Measurements from ENCODE around the gene PRKAG2.

The PRKAG2 gene

DNA sequence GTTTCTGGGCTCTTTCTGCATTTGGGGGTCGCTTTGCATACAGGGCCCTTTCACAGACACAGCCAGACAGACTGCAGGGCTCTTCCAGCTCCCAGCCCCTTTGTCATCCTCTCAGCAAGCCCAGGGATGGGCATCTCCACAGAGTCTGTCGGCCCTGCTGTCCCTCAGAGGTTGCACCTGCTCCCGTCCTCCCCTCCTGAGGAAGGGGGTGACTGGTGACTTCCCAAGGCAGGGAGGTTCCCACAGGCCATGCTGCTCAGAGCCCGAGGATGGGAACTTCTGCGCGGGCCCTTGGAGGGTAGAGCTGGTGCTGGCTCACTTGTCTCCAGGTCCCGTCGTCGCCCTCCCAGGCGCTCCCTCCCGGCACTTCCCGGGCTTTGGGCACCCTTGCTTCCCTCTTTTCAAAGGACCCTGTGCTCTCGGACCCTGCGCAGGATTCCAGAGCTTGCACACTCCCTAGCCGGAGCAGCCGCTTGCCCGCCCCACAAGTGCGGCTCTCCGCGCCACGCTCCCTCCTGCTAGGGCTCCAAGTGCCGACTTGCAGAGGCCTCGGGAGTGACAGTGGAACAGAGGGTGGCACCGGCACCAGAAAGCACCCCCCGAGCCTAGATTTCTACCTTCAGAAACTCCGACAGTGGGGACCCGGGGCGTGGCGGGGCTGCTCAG lies 152.5 kb downstream of the PRKAG2 start:
- DNase-seq (ENCODE audit: low read depth): no peak
- TF ChIP-seq, protein P1, sequence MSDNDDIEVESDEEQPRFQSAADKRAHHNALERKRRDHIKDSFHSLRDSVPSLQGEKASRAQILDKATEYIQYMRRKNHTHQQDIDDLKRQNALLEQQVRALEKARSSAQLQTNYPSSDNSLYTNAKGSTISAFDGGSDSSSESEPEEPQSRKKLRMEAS (IDR thresholded peaks at IDR 0.05; ENCODE audit: low read depth, low read length): no peak
- no peak for TF ChIP-seq MYC (IDR thresholded peaks at IDR 0.05; ENCODE audit: low read depth, low read length)
- TF ChIP-seq, protein P2, sequence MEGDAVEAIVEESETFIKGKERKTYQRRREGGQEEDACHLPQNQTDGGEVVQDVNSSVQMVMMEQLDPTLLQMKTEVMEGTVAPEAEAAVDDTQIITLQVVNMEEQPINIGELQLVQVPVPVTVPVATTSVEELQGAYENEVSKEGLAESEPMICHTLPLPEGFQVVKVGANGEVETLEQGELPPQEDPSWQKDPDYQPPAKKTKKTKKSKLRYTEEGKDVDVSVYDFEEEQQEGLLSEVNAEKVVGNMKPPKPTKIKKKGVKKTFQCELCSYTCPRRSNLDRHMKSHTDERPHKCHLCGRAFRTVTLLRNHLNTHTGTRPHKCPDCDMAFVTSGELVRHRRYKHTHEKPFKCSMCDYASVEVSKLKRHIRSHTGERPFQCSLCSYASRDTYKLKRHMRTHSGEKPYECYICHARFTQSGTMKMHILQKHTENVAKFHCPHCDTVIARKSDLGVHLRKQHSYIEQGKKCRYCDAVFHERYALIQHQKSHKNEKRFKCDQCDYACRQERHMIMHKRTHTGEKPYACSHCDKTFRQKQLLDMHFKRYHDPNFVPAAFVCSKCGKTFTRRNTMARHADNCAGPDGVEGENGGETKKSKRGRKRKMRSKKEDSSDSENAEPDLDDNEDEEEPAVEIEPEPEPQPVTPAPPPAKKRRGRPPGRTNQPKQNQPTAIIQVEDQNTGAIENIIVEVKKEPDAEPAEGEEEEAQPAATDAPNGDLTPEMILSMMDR (IDR thresholded peaks at IDR 0.05; ENCODE audit: low read depth, low read length): no peak
- TF ChIP-seq POLR2A (IDR thresholded peaks at IDR 0.05; ENCODE audit: extremely low read depth, insufficient read length): no peak
- H3K4me3 ChIP-seq (ENCODE audit: low read depth, low read length): no peak overlapping the region

DNA sequence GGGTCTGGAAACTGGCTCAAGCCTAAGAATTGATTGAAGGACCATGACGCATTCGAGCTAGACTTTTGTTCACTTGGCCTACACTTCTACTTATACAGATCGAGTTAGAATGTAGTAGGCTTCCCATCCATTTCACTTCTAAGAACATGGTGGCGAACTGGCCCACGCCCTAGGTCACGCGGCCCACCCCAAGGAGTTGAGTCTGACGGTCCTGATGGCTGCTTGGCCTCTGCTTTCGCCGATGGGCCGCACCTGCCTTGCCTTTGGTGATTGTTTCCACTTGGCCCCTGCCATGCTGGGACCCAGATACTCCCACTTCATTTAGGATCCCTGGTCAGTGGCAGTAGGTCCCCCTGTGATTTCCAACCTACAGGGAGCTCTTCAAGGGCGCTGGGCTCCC lies 153.6 kb downstream of the PRKAG2 start:
- no peak for DNase-seq (ENCODE audit: low read depth)
- H3K4me3 ChIP-seq (ENCODE audit: low read depth, low read length): no peak overlapping the region
- TF ChIP-seq MYC (IDR thresholded peaks at IDR 0.05; ENCODE audit: low read depth, low read length) (no peak), POLR2A (IDR thresholded peaks at IDR 0.05; ENCODE audit: extremely low read depth, insufficient read length) (no peak)
- TF ChIP-seq, protein P2 (IDR thresholded peaks at IDR 0.05; ENCODE audit: low read depth, low read length): no peak
- TF ChIP-seq, protein P1 (IDR thresholded peaks at IDR 0.05; ENCODE audit: low read depth, low read length): no peak

DNA sequence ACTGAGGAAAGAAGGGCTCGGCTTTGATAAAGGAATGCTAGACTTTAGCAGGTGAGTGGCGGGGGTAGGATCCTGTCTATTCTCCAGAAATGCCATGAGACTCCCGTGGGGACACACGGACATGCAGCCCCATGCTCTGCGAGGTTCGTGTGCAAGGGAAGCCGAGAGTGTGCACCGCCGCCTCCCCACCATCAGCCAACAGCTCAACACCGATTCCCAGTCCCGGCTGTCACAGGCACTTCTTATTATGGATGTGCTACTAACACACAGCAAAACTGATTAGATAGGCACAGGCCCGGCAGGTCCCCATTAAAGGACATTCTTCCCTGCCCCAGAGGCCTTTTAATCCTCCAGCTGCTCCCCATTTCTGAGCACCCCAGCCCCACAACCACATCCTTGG lies 154.4 kb downstream of the PRKAG2 start:
- DNase-seq (ENCODE audit: low read depth): no peak
- no peak overlapping the region for H3K4me3 ChIP-seq (ENCODE audit: low read depth, low read length)
- TF ChIP-seq POLR2A (IDR thresholded peaks at IDR 0.05; ENCODE audit: extremely low read depth, insufficient read length) (no peak), MYC (IDR thresholded peaks at IDR 0.05; ENCODE audit: low read depth, low read length) (no peak)
- TF ChIP-seq, protein P2 (IDR thresholded peaks at IDR 0.05; ENCODE audit: low read depth, low read length): no peak
- TF ChIP-seq, protein P1 (IDR thresholded peaks at IDR 0.05; ENCODE audit: low read depth, low read length): no peak

DNA sequence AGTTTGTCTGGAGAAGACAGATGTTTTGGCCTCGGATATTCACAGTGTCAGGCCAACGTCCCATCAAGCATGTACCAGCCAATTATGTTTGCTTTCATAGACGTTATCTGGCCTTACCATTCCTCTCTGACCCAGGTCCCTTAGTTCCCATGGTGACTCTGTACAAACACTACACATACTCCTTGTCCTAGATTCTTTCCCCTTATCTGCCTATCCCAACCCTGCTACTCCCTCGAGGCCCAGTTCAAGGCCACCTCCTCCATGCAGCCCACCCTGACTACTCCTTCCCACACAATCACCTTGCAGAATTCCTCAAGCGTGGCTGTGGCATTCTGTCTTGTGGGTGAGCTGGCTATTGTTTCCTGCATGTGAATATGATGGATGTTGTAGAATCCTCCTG lies 155.2 kb downstream of the PRKAG2 start:
- DNase-seq (ENCODE audit: low read depth): no peak
- no peak for TF ChIP-seq POLR2A (IDR thresholded peaks at IDR 0.05; ENCODE audit: extremely low read depth, insufficient read length)
- TF ChIP-seq, protein P2 (IDR thresholded peaks at IDR 0.05; ENCODE audit: low read depth, low read length): no peak
- no peak for TF ChIP-seq MYC (IDR thresholded peaks at IDR 0.05; ENCODE audit: low read depth, low read length)
- TF ChIP-seq, protein P1 (IDR thresholded peaks at IDR 0.05; ENCODE audit: low read depth, low read length): no peak
- H3K4me3 ChIP-seq (ENCODE audit: low read depth, low read length): no peak overlapping the region

DNA sequence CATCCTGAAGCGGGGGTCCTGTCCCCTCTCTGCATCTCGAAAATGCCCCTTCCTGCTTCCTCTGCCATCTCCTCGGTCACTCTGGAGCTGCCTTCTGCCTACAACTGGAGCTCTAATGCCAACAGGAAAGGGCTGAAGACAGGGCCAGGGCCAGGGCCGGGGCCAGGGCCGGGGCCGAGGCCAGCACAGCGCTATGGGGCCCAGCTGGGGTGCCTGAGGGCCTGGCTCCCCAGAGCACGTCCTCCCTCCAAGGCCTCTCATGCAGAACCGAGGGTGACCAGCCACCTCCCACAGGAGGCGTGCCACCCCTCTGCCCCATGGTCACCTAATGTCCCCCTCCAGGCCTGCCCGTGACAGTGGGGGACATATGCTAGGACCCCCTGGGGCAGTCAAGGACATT lies 155.7 kb downstream of the PRKAG2 start:
- no peak overlapping the region for H3K4me3 ChIP-seq (ENCODE audit: low read depth, low read length)
- no peak for DNase-seq (ENCODE audit: low read depth)
- TF ChIP-seq POLR2A (IDR thresholded peaks at IDR 0.05; ENCODE audit: extremely low read depth, insufficient read length): no peak
- TF ChIP-seq, protein P1 (IDR thresholded peaks at IDR 0.05; ENCODE audit: low read depth, low read length): no peak
- TF ChIP-seq, protein P2 (IDR thresholded peaks at IDR 0.05; ENCODE audit: low read depth, low read length): no peak
- no peak for TF ChIP-seq MYC (IDR thresholded peaks at IDR 0.05; ENCODE audit: low read depth, low read length)

Data from NB4 (cell line).